ENCODE results near the gene PRKAG2.
"Not testable (repeated sequence)": the region's sequence is repeated elsewhere in the genome, so short reads cannot be mapped to it uniquely, and the experiment has no call there.

PRKAG2 gene

DNA sequence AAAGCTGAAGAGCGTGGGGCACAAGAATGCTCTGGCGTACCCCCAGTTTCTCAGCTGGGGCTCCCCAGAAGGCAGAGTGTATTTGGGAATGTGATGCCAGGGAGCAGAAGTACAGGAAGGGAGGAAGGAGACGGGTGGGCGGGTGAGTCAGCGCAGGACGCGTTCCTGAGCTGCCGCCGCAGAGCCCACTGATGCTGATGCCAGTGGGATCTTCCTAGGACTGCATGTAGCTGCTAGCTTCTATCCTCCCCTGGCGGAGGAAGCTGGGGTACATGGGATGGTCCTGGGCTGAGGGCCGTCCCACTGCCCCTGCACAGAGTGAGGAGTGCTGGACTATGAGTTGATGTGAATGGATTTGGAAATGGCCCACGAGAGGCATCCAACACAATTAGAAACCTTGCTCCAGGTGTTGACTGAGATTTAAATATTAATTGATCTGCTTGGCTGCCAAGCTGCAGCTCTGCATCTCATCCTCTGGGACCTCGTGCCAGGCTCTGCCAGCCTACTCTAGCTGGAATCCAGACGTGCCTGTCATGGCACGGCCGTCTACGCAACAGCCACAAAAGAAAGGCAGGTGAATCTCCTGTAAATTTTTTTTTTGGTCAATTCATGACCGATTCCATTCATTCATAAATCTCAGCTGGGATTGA, 291.0 kb downstream of the PRKAG2 start:
- peaks cover 46% of the 10 kb centered on the region for H3K36me3 Mint-ChIP-seq
- H3K4me1 Mint-ChIP-seq: peaks cover 19% of the 10 kb centered on the region

DNA sequence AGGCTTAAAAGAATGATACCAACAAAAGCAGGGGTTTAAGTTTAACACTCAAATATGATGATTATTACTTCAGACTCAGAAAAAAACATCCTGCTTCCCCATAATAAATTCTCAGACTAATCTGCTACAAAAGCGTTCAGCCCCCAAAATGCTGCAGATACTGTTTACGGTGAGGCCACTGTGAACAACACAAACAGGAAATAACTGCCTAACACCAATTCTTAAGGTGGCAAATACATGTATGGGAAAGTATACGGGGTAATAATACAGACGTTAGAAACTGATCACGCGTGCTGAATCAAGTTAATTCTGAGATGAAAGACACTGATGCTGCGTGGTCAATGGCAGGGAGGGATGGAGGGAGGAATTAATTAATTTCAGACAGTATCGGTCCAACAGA, 295.2 kb downstream of the PRKAG2 start:
- Mint-ChIP-seq H3K4me3 (no peak overlapping the region), H3K9me3 (peaks cover 4% of the 10 kb centered on the region), H3K27me3 (no peaks in the 10 kb centered on the region), H3K27ac (no peak overlapping the region), H3K4me1 (no peaks in the 10 kb centered on the region), H3K36me3 (peaks cover 50% of the 10 kb centered on the region)
- ATAC-seq: no peak

More for the DNA sequence above, 291.0 kb downstream of the PRKAG2 start:
- no peak for ATAC-seq
- no peak overlapping the region for H3K4me3 Mint-ChIP-seq
- no peak overlapping the region for H3K27ac Mint-ChIP-seq
- H3K9me3 Mint-ChIP-seq: no peaks in the 10 kb centered on the region
- no peaks in the 10 kb centered on the region for H3K27me3 Mint-ChIP-seq

DNA sequence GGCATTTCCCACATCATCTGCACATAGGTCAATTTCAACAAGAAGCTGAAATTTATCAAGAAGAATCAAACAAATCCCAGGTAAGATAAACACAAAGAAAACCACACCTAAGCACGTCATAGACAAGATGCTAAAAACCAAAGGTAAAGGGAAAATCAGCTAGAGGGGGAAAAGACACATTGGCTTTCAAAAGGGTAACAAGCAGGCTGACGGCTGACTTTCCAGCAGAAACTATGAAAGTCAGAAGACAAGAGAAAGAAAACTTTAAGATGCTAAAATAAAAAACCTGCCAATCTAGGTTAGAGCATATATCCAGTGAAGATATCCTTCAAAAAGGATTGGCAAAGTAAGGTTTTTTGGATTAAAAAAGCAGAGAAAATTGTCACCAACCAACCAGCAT, 297.3 kb downstream of the PRKAG2 start:
- Mint-ChIP-seq H3K36me3 (peaks cover 44% of the 10 kb centered on the region), H3K4me3 (no peak overlapping the region), H3K27me3 (no peaks in the 10 kb centered on the region), H3K27ac (no peak overlapping the region), H3K4me1 (no peaks in the 10 kb centered on the region), H3K9me3 (peaks cover 4% of the 10 kb centered on the region)
- no peak for ATAC-seq

DNA sequence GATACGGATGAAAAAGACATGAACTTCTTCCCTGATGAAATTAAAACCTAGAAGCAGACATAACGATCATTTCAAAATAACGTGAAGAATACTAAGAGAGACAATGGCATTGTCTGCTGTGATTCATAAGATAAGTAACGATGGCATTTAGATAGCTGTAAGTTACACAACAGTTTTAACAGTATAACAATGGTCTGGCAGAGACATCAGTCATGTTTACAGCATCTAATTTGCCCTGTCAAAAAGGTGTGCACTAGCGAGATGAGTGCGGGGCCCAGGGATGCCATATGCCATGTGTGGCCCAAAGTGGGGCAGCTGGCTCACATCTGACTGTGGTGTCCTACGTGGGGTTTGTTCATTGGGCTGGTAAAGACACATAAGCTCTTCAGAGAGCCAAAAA, 301.5 kb downstream of the PRKAG2 start:
- no peak for ATAC-seq
- Mint-ChIP-seq H3K9me3 (peaks cover 4% of the 10 kb centered on the region), H3K4me3 (no peak overlapping the region), H3K4me1 (no peaks in the 10 kb centered on the region), H3K27me3 (no peaks in the 10 kb centered on the region), H3K36me3 (peaks cover 40% of the 10 kb centered on the region), H3K27ac (no peak overlapping the region)

DNA sequence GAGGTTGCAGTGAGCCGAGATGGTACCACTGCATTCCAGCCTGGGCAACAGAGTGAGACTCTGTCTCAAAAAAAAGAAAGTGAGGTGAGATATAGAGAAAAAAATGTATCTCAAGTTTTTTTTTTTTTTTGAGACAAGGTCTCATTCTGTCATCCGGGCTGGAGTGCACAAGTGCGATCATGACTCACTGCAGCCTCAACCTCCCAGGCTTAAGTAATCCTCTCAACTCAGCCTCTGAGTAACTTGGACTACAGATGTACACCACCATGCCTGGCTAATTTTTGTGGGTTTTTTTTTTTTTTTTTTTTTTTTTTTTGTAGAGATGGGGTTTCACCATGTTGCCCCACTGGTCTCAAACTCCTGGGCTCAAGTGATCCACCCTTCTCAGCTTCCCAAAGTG, 303.9 kb downstream of the PRKAG2 start:
- not testable (repeated sequence) for H3K27ac Mint-ChIP-seq, H3K4me3 Mint-ChIP-seq, H3K4me1 Mint-ChIP-seq, H3K27me3 Mint-ChIP-seq, H3K9me3 Mint-ChIP-seq, ATAC-seq
- H3K36me3 Mint-ChIP-seq: peaks cover 30% of the 10 kb centered on the region

DNA sequence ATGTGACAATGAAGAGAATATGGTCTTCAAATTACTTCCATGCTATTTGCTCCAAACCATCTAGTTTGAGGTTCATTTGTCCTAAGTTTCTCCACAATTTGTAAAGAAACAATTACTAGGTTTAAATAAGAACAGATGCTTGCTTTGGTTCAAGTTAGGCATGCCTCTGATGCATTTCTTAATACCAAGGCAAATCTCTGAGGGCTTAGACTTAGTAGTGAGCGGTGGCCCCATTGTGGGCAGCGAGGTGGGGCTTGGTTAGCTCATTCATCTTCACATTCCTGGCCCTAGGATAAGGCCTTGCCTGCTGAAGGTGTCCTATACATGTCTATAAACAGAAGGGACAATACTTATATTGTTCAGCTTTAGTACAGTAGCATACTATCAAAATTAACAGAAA, 304.8 kb downstream of the PRKAG2 start:
- no peaks in the 10 kb centered on the region for H3K27me3 Mint-ChIP-seq
- H3K9me3 Mint-ChIP-seq: no peaks in the 10 kb centered on the region
- H3K4me3 Mint-ChIP-seq: no peak overlapping the region
- H3K27ac Mint-ChIP-seq: no peak overlapping the region
- H3K36me3 Mint-ChIP-seq: peaks cover 30% of the 10 kb centered on the region
- H3K4me1 Mint-ChIP-seq: no peaks in the 10 kb centered on the region
- no peak for ATAC-seq

DNA sequence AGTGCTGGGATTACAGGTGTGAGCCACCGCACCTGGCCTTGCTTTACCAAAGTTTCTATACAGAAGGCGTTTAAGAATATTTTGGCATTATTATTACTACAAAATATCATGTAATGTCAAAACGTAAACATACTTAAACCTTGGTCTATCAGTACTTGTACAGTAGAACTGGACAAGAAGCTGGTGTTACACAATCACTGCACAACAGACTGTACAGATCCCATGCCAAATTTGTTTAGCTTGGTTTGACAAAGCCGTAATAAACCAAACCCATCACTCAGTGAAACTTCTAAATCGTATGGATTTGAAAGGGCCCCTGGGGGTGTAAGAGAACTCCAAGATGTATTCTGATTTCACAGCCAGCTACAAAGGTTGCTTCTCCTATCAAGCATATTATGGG, 305.4 kb downstream of the PRKAG2 start:
- Mint-ChIP-seq H3K27me3 (no peaks in the 10 kb centered on the region), H3K4me1 (no peaks in the 10 kb centered on the region), H3K9me3 (no peaks in the 10 kb centered on the region), H3K4me3 (no peak overlapping the region), H3K36me3 (peaks cover 30% of the 10 kb centered on the region), H3K27ac (no peak overlapping the region)
- no peak for ATAC-seq

DNA sequence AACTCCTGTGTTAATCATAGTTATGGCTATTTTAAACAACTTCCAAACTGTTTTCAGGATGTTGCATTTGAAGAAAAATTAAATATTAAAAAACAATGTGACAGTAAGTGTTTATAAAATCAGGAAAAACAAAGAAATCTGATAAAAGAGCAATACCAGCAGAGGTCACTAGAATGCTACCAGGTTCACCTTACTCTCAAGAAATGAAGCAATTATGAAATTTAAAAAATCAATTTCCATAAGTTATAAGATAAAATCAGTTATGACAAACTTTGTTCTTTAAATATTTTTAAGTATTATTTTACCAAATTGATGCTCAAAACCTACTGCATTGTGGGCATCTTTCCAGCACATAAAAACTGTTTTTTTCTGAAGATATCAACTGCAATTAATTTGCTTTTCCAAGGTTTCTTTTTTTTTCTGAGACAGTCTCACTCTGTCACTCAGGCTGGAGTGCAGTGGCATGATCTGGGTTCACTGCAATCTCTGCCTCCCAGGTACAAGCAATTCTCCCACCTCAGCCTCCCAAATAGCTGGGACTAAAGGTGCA, 306.5 kb downstream of the PRKAG2 start:
- no peaks in the 10 kb centered on the region for H3K27me3 Mint-ChIP-seq
- no peaks in the 10 kb centered on the region for H3K9me3 Mint-ChIP-seq
- H3K4me3 Mint-ChIP-seq: no peak overlapping the region
- H3K4me1 Mint-ChIP-seq: no peaks in the 10 kb centered on the region
- H3K36me3 Mint-ChIP-seq: peaks cover 28% of the 10 kb centered on the region
- ATAC-seq: no peak
- no peak overlapping the region for H3K27ac Mint-ChIP-seq

DNA sequence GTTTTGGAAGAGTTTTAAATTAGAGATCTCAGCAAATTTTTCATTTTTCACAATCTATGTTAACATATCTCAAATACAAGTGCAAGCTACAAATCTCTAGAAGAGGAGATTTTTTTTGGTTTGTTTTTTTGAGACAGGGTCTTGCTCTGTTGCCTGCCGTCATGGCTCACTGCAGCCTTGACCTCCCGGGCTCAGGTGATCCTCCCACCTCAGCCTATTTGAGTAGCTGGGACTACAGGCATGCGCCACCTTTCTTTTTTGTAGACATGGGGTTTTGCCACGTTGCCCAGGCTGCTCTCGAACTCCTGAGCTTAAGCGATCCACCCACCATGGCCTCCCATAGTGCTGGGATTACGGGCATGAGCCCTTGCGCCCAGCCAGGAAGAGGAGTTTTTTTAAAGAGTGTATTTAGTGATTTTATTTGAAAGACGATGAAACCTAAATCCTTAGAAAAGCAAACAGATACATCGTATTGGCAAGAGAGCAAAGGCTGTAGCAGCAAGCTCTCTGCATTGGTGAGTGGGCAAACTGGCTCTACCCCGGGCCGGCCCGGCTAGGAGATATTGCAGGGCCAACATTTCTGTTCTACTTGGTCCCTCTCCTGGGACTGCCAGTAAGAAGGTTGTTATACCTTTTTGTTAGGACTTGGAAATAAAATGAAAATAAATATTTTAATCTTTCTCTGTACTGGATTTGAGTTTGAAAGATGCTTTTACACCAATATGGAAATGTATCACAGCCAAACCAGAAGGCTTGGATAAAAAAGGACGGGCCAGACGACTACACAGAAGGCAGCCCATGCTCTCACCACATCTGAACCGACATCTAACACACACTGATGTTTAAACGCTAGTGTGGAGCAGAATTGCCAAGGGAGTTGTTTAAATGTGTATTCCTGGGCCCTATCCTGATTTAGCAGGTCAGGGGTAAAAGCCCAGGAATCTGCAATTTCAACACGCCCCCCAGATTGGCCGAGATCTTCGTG, 307.7 kb downstream of the PRKAG2 start:
- no peak overlapping the region for H3K4me3 Mint-ChIP-seq
- ATAC-seq: no peak
- H3K36me3 Mint-ChIP-seq: peaks cover 28% of the 10 kb centered on the region
- H3K27ac Mint-ChIP-seq: no peak overlapping the region
- no peaks in the 10 kb centered on the region for H3K9me3 Mint-ChIP-seq
- no peaks in the 10 kb centered on the region for H3K27me3 Mint-ChIP-seq
- H3K4me1 Mint-ChIP-seq: no peaks in the 10 kb centered on the region

DNA sequence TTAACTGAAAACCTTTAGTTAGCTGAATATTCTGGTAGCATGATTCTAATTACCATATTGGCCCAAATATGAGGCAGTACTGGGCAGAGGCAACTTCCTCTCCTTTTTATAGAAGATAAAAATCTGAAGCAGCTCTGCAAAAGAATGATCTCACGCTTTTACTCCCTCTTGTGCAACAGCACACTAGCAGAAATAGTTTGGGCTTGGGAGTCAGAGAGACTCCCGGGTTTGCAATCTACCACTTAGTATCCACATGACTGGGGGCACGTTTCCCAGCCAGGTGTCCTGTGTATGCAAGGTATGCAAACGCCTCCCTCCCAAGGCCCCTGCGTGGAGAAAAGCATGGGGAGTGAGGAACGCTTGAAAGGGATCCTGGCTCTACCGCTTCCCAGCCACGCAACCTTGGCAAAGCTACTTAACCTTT, 310.0 kb downstream of the PRKAG2 start:
- Mint-ChIP-seq H3K27me3 (no peaks in the 10 kb centered on the region), H3K9me3 (no peaks in the 10 kb centered on the region), H3K4me1 (no peaks in the 10 kb centered on the region), H3K36me3 (peaks cover 37% of the 10 kb centered on the region), H3K4me3 (no peak overlapping the region), H3K27ac (no peak overlapping the region)
- no peak for ATAC-seq

DNA sequence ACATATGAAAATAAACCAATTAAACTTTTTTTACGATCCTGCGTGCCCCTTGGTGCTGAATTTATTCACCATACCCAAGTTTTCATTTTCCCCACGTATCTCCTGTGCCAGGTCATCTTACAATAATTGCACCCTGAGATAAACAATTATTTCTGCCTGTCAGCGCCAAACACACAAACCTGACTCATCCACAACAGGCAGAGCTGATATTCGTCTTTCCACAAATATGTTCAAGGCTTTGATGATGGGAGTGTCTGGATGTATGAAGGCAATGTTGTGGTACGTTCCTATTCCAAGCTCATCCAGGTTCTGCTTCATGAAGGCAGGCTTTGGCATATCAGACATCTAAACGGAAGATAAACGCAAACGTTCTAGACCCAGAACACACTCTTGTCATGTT, 311.4 kb downstream of the PRKAG2 start:
- Mint-ChIP-seq H3K9me3 (no peaks in the 10 kb centered on the region), H3K27ac (no peak overlapping the region), H3K36me3 (peaks cover 44% of the 10 kb centered on the region), H3K27me3 (no peaks in the 10 kb centered on the region), H3K4me3 (no peak overlapping the region), H3K4me1 (no peaks in the 10 kb centered on the region)
- ATAC-seq: no peak

DNA sequence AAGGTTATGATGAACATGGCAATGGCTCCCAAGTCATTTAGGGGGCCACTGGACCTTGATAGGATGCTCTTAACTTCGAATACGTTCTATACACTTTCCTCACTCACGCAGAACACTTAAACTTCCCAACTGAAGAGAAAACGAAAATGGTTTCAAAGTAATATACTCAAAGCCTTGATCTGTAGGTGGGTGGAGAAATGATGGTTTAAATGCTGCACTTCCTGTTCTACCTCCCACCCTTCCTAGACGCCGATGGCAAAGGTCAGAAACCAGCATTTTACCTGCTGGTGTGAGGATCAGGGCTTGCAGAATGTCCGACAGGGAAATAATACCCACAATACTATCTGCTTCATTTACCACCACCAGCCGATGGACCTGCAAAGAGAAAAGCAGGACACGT, 316.7 kb downstream of the PRKAG2 start:
- H3K27ac Mint-ChIP-seq: no peak overlapping the region
- no peak for ATAC-seq
- H3K4me3 Mint-ChIP-seq: no peak overlapping the region
- H3K36me3 Mint-ChIP-seq: peaks cover 61% of the 10 kb centered on the region
- no peaks in the 10 kb centered on the region for H3K9me3 Mint-ChIP-seq
- no peaks in the 10 kb centered on the region for H3K27me3 Mint-ChIP-seq
- no peaks in the 10 kb centered on the region for H3K4me1 Mint-ChIP-seq

DNA sequence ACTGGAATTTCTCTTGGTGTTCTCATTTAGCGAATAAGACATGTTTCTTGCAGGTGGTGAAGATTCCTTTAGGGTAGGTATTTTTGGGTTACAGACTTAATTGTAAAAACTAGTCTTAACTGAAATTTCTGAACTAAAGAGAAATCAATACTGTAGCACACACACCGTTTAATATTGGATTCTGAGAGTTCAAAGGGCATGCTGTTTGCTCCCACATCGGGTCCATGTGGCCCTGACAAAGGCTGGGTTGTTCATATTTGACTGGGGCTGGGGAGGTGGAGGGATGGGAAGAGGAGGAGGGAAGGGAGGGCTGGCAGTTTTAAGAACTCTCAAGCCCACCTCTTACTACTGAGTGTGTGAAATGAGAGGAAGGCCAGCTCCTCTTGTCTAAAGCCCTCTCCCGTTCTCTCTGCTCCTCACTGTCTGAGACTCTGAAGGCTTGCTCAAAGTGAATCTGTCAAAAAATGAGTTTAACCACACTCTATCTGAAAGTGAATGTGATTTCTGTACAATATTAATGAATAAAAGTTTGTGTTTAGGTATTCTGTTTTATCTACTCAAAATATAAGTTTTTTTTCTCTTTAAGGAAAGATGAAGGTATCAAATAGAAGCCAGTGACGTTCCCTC, 317.2 kb downstream of the PRKAG2 start:
- H3K9me3 Mint-ChIP-seq: no peaks in the 10 kb centered on the region
- ATAC-seq: no peak
- no peaks in the 10 kb centered on the region for H3K4me1 Mint-ChIP-seq
- peaks cover 60% of the 10 kb centered on the region for H3K36me3 Mint-ChIP-seq
- H3K27me3 Mint-ChIP-seq: no peaks in the 10 kb centered on the region
- no peak overlapping the region for H3K4me3 Mint-ChIP-seq
- H3K27ac Mint-ChIP-seq: no peak overlapping the region

DNA sequence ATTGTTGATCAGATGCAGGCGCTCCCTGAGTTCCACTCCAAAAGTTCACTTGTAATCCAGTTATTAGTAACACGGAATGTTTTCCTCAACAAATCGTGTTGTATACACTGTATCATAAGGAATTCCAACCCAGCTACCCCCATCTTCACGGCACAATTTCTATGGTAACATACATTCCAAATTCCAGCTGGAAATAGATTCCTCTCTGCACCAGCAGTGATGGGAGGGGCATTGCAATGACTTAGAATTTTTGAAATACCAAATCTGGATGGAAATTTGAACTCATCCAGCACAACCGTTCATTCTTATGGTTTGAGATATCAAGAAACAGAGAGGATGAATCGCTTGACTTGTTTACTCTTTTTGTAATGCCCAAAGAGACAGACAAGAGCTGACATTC, 318.3 kb downstream of the PRKAG2 start:
- H3K27me3 Mint-ChIP-seq: no peaks in the 10 kb centered on the region
- H3K27ac Mint-ChIP-seq: no peak overlapping the region
- no peak for ATAC-seq
- peaks cover 54% of the 10 kb centered on the region for H3K36me3 Mint-ChIP-seq
- H3K4me1 Mint-ChIP-seq: no peaks in the 10 kb centered on the region
- H3K4me3 Mint-ChIP-seq: no peak overlapping the region
- H3K9me3 Mint-ChIP-seq: no peaks in the 10 kb centered on the region

DNA sequence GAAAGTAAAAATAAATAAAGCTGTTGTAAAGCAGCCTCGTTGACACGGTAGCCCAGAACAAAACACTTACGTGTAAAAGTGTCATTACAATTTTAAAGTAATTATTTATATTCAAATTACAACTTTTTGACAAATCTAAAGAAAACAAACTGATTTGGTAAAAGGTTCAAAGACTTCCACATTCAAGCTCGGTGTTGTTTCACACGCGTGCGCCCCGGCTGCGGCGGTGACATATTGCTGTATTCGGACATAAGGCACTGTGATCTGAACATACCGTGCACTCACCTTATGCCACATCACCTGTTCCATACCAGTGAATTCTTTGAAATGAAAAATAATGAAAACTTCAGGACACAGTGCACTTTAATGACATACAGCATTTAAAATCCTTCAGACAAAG, 320.3 kb downstream of the PRKAG2 start:
- H3K9me3 Mint-ChIP-seq: no peaks in the 10 kb centered on the region
- H3K4me3 Mint-ChIP-seq: no peak overlapping the region
- H3K27ac Mint-ChIP-seq: no peak overlapping the region
- ATAC-seq: no peak
- H3K4me1 Mint-ChIP-seq: no peaks in the 10 kb centered on the region
- H3K27me3 Mint-ChIP-seq: no peaks in the 10 kb centered on the region
- H3K36me3 Mint-ChIP-seq: peaks cover 40% of the 10 kb centered on the region

All from stimulated activated memory B cell treated with anti-CD40 and anti-IgM and Interleukin-4, amounts not matched to agents 10 μg/mL and 1 μg/mL and 100 μg/mL, for 72 hours (primary cell).